Measurements from ENCODE around the gene KCNJ14. TPM values are rescaled to one million over a fixed set of nuclear protein-coding genes. Genes with fewer than 3 reads are reported as not detected.
A peak's percentile ranks its signal among the peaks of the same experiment; 100 is the strongest.

KCNJ14 gene
- total RNA-seq, 2 experiments from 2014 or later, result 1.7 to 1.8 TPM

DNA sequence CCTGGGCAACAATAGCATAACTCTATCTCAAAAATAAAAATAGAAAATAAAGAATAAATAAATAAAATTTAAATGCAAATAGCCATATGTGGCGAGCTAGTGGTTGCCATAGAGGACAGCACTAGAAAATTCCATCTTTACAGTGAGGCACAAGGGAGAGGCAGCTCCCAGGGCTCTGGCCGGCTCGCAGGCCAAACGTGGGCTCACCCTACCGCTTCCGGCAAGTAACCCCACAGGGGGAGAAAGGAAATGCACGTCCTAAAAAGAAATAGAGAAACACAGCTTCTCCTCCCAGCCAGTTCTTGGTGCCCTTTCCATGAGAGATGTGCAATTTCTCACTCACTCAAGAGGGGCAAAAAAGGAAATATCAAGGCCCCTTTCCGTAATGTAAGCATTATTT is 22.0 kb upstream of the KCNJ14 start:
- no peaks in the 10 kb centered on the region for H3K4me1 Mint-ChIP-seq (ENCODE audit: low read depth)
- no peak overlapping the region for H3K4me3 Mint-ChIP-seq
- no peak overlapping the region for H3K27ac Mint-ChIP-seq
- H3K36me3 Mint-ChIP-seq (ENCODE audit: low read depth), result no peaks in the 10 kb centered on the region
- intact Hi-C loops (cut with micrococcal nuclease), result no loop called here
- H3K9me3 Mint-ChIP-seq, result no peaks in the 10 kb centered on the region
- peaks cover 7% of the 10 kb centered on the region for H3K27me3 Mint-ChIP-seq (ENCODE audit: low read depth)
- CTCF ChIA-PET, result interaction anchor here (1.2 kb wide), 1 partner anchor 16 kb away, joined by 3 read pairs; no protein-coding TSS in a partner anchor
- no peak for DNase-seq

DNA sequence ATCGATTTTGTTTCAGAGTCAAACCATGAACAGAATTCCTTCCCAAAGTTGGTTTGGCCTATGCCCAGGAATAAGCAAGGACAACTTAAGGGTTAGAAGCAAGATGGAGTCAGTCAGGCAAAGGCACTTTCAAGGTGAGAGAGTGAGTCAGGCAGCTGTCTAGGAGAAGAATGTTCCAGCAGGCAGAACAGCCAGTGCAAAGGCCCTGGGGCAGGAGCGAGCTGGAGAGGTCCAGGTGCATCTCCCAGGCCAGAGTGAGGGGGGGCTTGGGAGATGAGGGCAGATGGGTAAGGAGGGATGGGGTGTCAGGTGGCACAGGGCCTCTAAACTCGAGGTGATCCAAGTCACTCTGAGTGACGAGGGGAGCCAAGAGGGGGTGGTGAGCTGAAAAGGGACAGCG is 18.8 kb upstream of the KCNJ14 start:
- no peak for DNase-seq
- Mint-ChIP-seq H3K27me3 (ENCODE audit: low read depth) (peaks cover 13% of the 10 kb centered on the region), H3K36me3 (ENCODE audit: low read depth) (no peaks in the 10 kb centered on the region), H3K4me1 (ENCODE audit: low read depth) (no peaks in the 10 kb centered on the region), H3K27ac (no peak overlapping the region), H3K4me3 (no peak overlapping the region), H3K9me3 (no peaks in the 10 kb centered on the region)
- CTCF ChIA-PET, result no interaction called here
- intact Hi-C loops (cut with micrococcal nuclease), result no loop called here

- intact Hi-C loops (cut with micrococcal nuclease), result no loop called here
- no peak for DNase-seq
- peaks cover 22% of the 10 kb centered on the region for H3K27me3 Mint-ChIP-seq (ENCODE audit: low read depth)
- peaks cover 16% of the 10 kb centered on the region for H3K4me1 Mint-ChIP-seq (ENCODE audit: low read depth)
- H3K9me3 Mint-ChIP-seq, result no peaks in the 10 kb centered on the region
- H3K4me3 Mint-ChIP-seq, result no peak overlapping the region
- peaks cover 7% of the 10 kb centered on the region for H3K36me3 Mint-ChIP-seq (ENCODE audit: low read depth)
- H3K27ac Mint-ChIP-seq, result no peak overlapping the region
- CTCF ChIA-PET, result interaction anchor here (0.7 kb wide), 1 partner anchor 37 kb away, joined by 3 read pairs; no protein-coding TSS in a partner anchor
Observed at GRCh38 chr19:48441360-48442050, 13.9 kb upstream of the KCNJ14 start.

- no peak overlapping the region for H3K27ac Mint-ChIP-seq
- H3K27me3 Mint-ChIP-seq (ENCODE audit: low read depth), result peaks cover 21% of the 10 kb centered on the region
- H3K36me3 Mint-ChIP-seq (ENCODE audit: low read depth), result peaks cover 11% of the 10 kb centered on the region
- peaks cover 21% of the 10 kb centered on the region for H3K4me1 Mint-ChIP-seq (ENCODE audit: low read depth)
- no peak for DNase-seq
- H3K4me3 Mint-ChIP-seq, result peak overlapping the region; percentile 15
- CTCF ChIA-PET, result no interaction called here
- H3K9me3 Mint-ChIP-seq, result no peaks in the 10 kb centered on the region
- intact Hi-C loops (cut with micrococcal nuclease), result no loop called here
Observed at GRCh38 chr19:48442116-48443035, 13.0 kb upstream of the KCNJ14 start.

DNA sequence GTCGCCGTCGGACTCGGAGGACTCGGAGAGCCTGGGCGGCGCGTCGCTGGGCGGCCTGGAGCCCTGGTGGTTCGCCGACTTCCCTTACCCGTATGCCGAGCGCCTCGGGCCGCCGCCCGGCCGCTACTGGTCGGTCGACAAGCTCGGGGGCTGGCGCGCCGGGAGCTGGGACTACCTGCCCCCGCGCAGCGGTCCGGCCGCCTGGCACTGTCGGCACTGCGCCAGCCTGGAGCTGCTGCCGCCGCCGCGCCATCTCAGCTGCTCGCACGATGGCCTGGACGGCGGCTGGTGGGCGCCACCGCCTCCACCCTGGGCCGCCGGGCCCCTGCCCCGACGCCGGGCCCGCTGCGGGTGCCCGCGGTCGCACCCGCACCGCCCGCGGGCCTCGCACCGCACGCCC is 12.1 kb upstream of the KCNJ14 start:
- Mint-ChIP-seq H3K9me3 (no peaks in the 10 kb centered on the region), H3K36me3 (ENCODE audit: low read depth) (peaks cover 19% of the 10 kb centered on the region), H3K4me1 (ENCODE audit: low read depth) (peaks cover 28% of the 10 kb centered on the region), H3K27me3 (ENCODE audit: low read depth) (peaks cover 21% of the 10 kb centered on the region), H3K4me3 (no peak overlapping the region), H3K27ac (no peak overlapping the region)
- intact Hi-C loops (cut with micrococcal nuclease), result no loop called here
- no peak for DNase-seq
- CTCF ChIA-PET, result no interaction called here

- Mint-ChIP-seq H3K27me3 (ENCODE audit: low read depth) (peaks cover 21% of the 10 kb centered on the region), H3K9me3 (no peaks in the 10 kb centered on the region), H3K27ac (no peak overlapping the region), H3K4me3 (no peak overlapping the region), H3K4me1 (ENCODE audit: low read depth) (peaks cover 33% of the 10 kb centered on the region), H3K36me3 (ENCODE audit: low read depth) (peaks cover 24% of the 10 kb centered on the region)
- DNase-seq, result no peak
- CTCF ChIA-PET, result no interaction called here
- intact Hi-C loops (cut with micrococcal nuclease), result loop anchor here (2.0 kb wide), 1 partner anchor 175 kb away; the partner anchor contains the start of genes RPL18 and SPHK2
Observed at GRCh38 chr19:48443731-48444128, 11.6 kb upstream of the KCNJ14 start.

- intact Hi-C loops (cut with micrococcal nuclease), result loop anchor here (2.0 kb wide), 1 partner anchor 174 kb away; the partner anchor contains the start of genes RPL18 and SPHK2
- peak overlapping the region; percentile 90 for H3K4me3 Mint-ChIP-seq
- no peaks in the 10 kb centered on the region for H3K9me3 Mint-ChIP-seq
- peaks cover 35% of the 10 kb centered on the region for H3K4me1 Mint-ChIP-seq (ENCODE audit: low read depth)
- CTCF ChIA-PET, result interaction anchor here (1.5 kb wide), 2 partner anchors 53 to 93 kb away, joined by 3 to 7 read pairs; partner anchors contain the start of gene KDELR1
- H3K27ac Mint-ChIP-seq, result no peak overlapping the region
- DNase-seq, result no peak
- H3K36me3 Mint-ChIP-seq (ENCODE audit: low read depth), result peaks cover 28% of the 10 kb centered on the region
- H3K27me3 Mint-ChIP-seq (ENCODE audit: low read depth), result peaks cover 18% of the 10 kb centered on the region
Observed at GRCh38 chr19:48444129-48444935, 11.0 kb upstream of the KCNJ14 start.

DNA sequence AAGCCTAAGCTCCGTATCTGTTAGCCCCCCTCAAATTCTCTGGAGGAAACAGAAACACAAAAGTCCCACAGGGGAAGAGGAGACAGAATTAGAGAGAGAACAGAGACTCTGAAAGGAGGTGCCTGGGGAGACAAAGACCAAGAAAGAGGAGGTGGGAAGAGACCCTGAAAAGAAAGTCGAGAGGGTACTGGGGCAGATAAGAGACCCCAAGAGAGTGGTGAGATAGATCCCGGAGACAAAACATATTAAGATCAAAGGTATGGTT is 10.5 kb upstream of the KCNJ14 start:
- CTCF ChIA-PET, result interaction anchor here (1.5 kb wide), 2 partner anchors 54 to 94 kb away, joined by 3 to 7 read pairs; partner anchors contain the start of gene KDELR1
- Mint-ChIP-seq H3K4me3 (peak overlapping the region; percentile 90), H3K27me3 (ENCODE audit: low read depth) (peaks cover 18% of the 10 kb centered on the region), H3K36me3 (ENCODE audit: low read depth) (peaks cover 31% of the 10 kb centered on the region), H3K27ac (no peak overlapping the region), H3K9me3 (no peaks in the 10 kb centered on the region), H3K4me1 (ENCODE audit: low read depth) (peaks cover 35% of the 10 kb centered on the region)
- intact Hi-C loops (cut with micrococcal nuclease), result loop anchor here (1.0 to 2.0 kb wide), 7 partner anchors 24 to 275 kb away; partner anchors contain the start of genes CYTH2, KDELR1, LIG1 and RPL18
- no peak for DNase-seq

DNA sequence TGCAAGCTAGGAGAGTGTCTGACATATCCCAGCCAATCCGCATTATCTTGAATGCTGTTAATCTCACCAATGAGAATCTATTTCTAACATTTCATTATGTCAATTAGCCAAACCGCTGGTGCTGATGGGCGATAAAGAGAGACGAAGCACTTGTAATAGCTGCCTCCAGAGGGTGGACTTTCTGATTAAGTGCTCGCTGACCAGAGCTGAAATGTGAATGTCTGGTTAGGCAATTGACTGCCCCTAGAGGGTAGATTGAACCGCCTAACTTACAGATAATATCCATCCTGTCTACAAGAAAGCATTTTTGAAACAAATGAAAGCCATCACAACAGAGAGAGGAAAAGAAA is 10.1 kb upstream of the KCNJ14 start:
- H3K36me3 Mint-ChIP-seq (ENCODE audit: low read depth), result peaks cover 31% of the 10 kb centered on the region
- H3K9me3 Mint-ChIP-seq, result no peaks in the 10 kb centered on the region
- H3K27ac Mint-ChIP-seq, result peak overlapping the region; percentile 84
- CTCF ChIA-PET, result interaction anchor here (1.5 kb wide), 2 partner anchors 54 to 94 kb away, joined by 3 to 7 read pairs; partner anchors contain the start of gene KDELR1
- H3K4me1 Mint-ChIP-seq (ENCODE audit: low read depth), result peaks cover 35% of the 10 kb centered on the region
- H3K27me3 Mint-ChIP-seq (ENCODE audit: low read depth), result peaks cover 18% of the 10 kb centered on the region
- DNase-seq, result peak; percentile 26
- peak overlapping the region; percentile 90 for H3K4me3 Mint-ChIP-seq
- intact Hi-C loops (cut with micrococcal nuclease), result loop anchor here (1.0 to 2.0 kb wide), 7 partner anchors 24 to 275 kb away; partner anchors contain the start of genes CYTH2, KDELR1, LIG1 and RPL18

GRCh38 chr19:48445606-48446481 is 9.5 kb upstream of the KCNJ14 start, which contains the start of gene GRWD1:
TSS of gene GRWD1 (plus strand) at chr19:48445983. CDS start at chr19:48446006, 23 bp downstream.
- Mint-ChIP-seq H3K4me1 (ENCODE audit: low read depth) (peaks cover 35% of the 10 kb centered on the region), H3K27ac (peak within 1 kb of the TSS; percentile 84), H3K4me3 (peak within 1 kb of the TSS; percentile 90), H3K36me3 (ENCODE audit: low read depth) (peaks cover 33% of the 10 kb centered on the region), H3K9me3 (no peaks in the 10 kb centered on the region), H3K27me3 (ENCODE audit: low read depth) (peaks cover 18% of the 10 kb centered on the region)
- DNase-seq, result peak; percentile 97
- CTCF ChIA-PET, result interaction anchor here (1.5 kb wide), 2 partner anchors 55 to 95 kb away, joined by 3 to 7 read pairs; partner anchors contain the start of gene KDELR1
- intact Hi-C loops (cut with micrococcal nuclease), result loop anchor here (1.0 to 2.0 kb wide), 7 partner anchors 23 to 276 kb away; partner anchors contain the start of genes CYTH2, KDELR1, LIG1 and RPL18

DNA sequence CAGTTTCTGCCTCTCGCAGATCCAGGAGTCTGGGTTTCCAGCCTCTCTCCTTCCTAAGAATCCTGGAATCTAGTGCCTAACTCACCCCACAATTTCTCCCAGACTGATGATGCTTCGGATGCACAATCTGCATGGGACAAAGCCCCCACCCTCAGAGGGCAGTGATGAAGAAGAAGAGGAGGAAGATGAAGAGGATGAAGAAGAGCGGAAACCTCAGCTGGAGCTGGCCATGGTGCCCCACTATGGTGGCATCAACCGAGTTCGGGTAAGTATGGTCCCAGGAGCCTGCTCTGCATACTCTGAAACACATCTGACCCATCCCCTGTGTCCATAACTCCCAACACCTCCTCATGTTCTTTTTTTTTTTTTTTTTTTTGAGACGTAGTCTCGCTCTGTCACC is 8.8 kb upstream of the KCNJ14 start:
- no peak for DNase-seq
- Mint-ChIP-seq H3K27ac (no peak overlapping the region), H3K36me3 (ENCODE audit: low read depth) (peaks cover 36% of the 10 kb centered on the region), H3K4me1 (ENCODE audit: low read depth) (peaks cover 35% of the 10 kb centered on the region), H3K27me3 (ENCODE audit: low read depth) (peaks cover 15% of the 10 kb centered on the region), H3K4me3 (peak overlapping the region; percentile 90), H3K9me3 (no peaks in the 10 kb centered on the region)
- CTCF ChIA-PET, result interaction anchor here (1.1 kb wide), 1 partner anchor 24 kb away, joined by 3 read pairs; no protein-coding TSS in a partner anchor
- intact Hi-C loops (cut with micrococcal nuclease), result no loop called here
